ENCODE results near the gene CAMSAP2. TPM values are rescaled to one million over a fixed set of nuclear protein-coding genes. Genes with fewer than 3 reads are reported as not detected.

CAMSAP2 gene
- polyA plus RNA-seq, 1 of the 3 experiments (the other 2 are of a cell fraction) = 5.5 TPM

GRCh38 chr1:200904772-200905171 is 166.1 kb downstream of the CAMSAP2 start:
- Histone ChIP-seq H3K9me2 (no peaks in the 10 kb centered on the region), H3K27ac (ENCODE audit: low read depth in 2 of 2, low read length in 1 of 2) (no peak overlapping the region), H3K79me2 (ENCODE audit: insufficient read depth) (no peaks in the 10 kb centered on the region), H3K4me1 (ENCODE audit: control insufficient read depth in 1 of 2, insufficient read depth in 2 of 2, low read depth in 1 of 2, low read length in 1 of 2) (no peaks in the 10 kb centered on the region), H2AFZ (ENCODE audit: low read depth) (no peak overlapping the region), H3K9ac (no peak overlapping the region), H3K4me2 (no peak overlapping the region), H3F3A (replicated peaks; ENCODE audit: insufficient read depth) (no peaks in the 10 kb centered on the region), H3K27me3 (ENCODE audit: insufficient read depth) (no peaks in the 10 kb centered on the region), H3K9me3 (no peaks in the 10 kb centered on the region), H3K36me3 (replicated peaks in 1 of 2; ENCODE audit: control insufficient read depth in 1 of 2, insufficient read depth in 2 of 2, low read length in 1 of 2) (no peaks in the 10 kb centered on the region), H3K4me3 (ENCODE audit: low read depth in 2 of 2, low read length in 1 of 2) (no peak overlapping the region), H4K20me1 (ENCODE audit: insufficient read depth) (no peaks in the 10 kb centered on the region)
- ChIA-PET CTCF (interaction anchor here (1.0 to 1.7 kb wide), 2 partner anchors 14 to 67 kb away, joined by 4 to 5 read pairs; no protein-coding TSS in a partner anchor), POLR2A (no interaction called here)
- TF ChIP-seq SIN3A (IDR thresholded peaks at IDR 0.05; ENCODE audit: borderline replicate concordance, low read depth, low read length) (no peak), GATA2 (CRISPR knock-in tag; IDR thresholded peaks at IDR 0.05) (no peak), NRF1 (IDR thresholded peaks at IDR 0.05; ENCODE audit: low read depth, low read length) (no peak), MXI1 (IDR thresholded peaks at IDR 0.05; ENCODE audit: low read depth, low read length) (no peak), YY1 (IDR thresholded peaks at IDR 0.05; ENCODE audit: low read depth) (no peak), FOXJ3 (CRISPR knock-in tag; IDR thresholded peaks at IDR 0.05) (no peak), EP300 (IDR thresholded peaks at IDR 0.05; ENCODE audit: borderline replicate concordance in 1 of 2, low read depth in 1 of 2, low read length in 1 of 2) (no peak), TCF12 (IDR thresholded peaks at IDR 0.05) (no peak), TAF1 (IDR thresholded peaks at IDR 0.05; ENCODE audit: borderline replicate concordance, low read depth, low read length) (no peak), REST (IDR thresholded peaks at IDR 0.05; ENCODE audit: low read depth, low read length) (no peak), PBX3 (IDR thresholded peaks at IDR 0.05) (no peak), CHD2 (IDR thresholded peaks at IDR 0.05; ENCODE audit: low read length, partially characterized antibody) (no peak), CTCF (IDR thresholded peaks at IDR 0.05) (no peak)
- no peak for DNase-seq
